Measurements from ENCODE around the gene RAB11A. TPM values are rescaled to one million over a fixed set of nuclear protein-coding genes. Genes with fewer than 3 reads are reported as not detected.

Gene RAB11A
- total RNA-seq, 2 donors from 2014 or later: 122 to 183 TPM

- no peak overlapping the region for H3K27ac ChIP-seq
- no peak overlapping the region for H3K4me3 ChIP-seq
- H3K9me3 ChIP-seq: no peaks in the 10 kb centered on the region
- peaks cover 6% of the 10 kb centered on the region for H3K36me3 ChIP-seq
- TF ChIP-seq CTCF (IDR thresholded peaks at IDR 0.05): no peak
- H3K27me3 ChIP-seq: no peaks in the 10 kb centered on the region
- DNase-seq (ENCODE audit: low spot score): peak; percentile 38
- peaks cover 0 to 12% of the 10 kb centered on the region in 2 donors for H3K4me1 ChIP-seq
These were observed 42.9 kb downstream of the RAB11A start for GRCh38 chr15:65912235-65912634.

- peaks cover 0 to 14% of the 10 kb centered on the region in 2 donors for H3K4me1 ChIP-seq
- no peaks in the 10 kb centered on the region for H3K9me3 ChIP-seq
- no peaks in the 10 kb centered on the region for H3K27me3 ChIP-seq
- H3K4me3 ChIP-seq: no peak overlapping the region
- no peaks in the 10 kb centered on the region for H3K36me3 ChIP-seq
- DNase-seq (ENCODE audit: low spot score): no peak
- TF ChIP-seq CTCF (IDR thresholded peaks at IDR 0.05): no peak
- no peak overlapping the region for H3K27ac ChIP-seq
These were observed 44.4 kb downstream of the RAB11A start for GRCh38 chr15:65913631-65914199.

GRCh38 chr15:65914386-65914785 lies 45.1 kb downstream of the RAB11A start:
- no peak for TF ChIP-seq CTCF (IDR thresholded peaks at IDR 0.05)
- H3K4me1 ChIP-seq: peaks cover 0 to 14% of the 10 kb centered on the region in 2 donors
- no peak overlapping the region for H3K27ac ChIP-seq
- H3K4me3 ChIP-seq: no peak overlapping the region
- no peaks in the 10 kb centered on the region for H3K36me3 ChIP-seq
- no peak for DNase-seq (ENCODE audit: low spot score)
- H3K27me3 ChIP-seq: no peaks in the 10 kb centered on the region
- H3K9me3 ChIP-seq: no peaks in the 10 kb centered on the region

- no peaks in the 10 kb centered on the region for H3K36me3 ChIP-seq
- H3K27ac ChIP-seq: no peak overlapping the region
- H3K4me1 ChIP-seq: peaks cover 0 to 14% of the 10 kb centered on the region in 2 donors
- no peak overlapping the region for H3K4me3 ChIP-seq
- H3K27me3 ChIP-seq: no peaks in the 10 kb centered on the region
- no peak for TF ChIP-seq CTCF (IDR thresholded peaks at IDR 0.05)
- H3K9me3 ChIP-seq: no peaks in the 10 kb centered on the region
- DNase-seq (ENCODE audit: low spot score): no peak
These were observed 46.0 kb downstream of the RAB11A start for GRCh38 chr15:65914981-65915925.

GRCh38 chr15:65916041-65916663 lies 46.9 kb downstream of the RAB11A start:
- Histone ChIP-seq H3K27me3 (no peaks in the 10 kb centered on the region), H3K9me3 (no peaks in the 10 kb centered on the region), H3K36me3 (no peaks in the 10 kb centered on the region), H3K4me3 (no peak overlapping the region), H3K27ac (no peak overlapping the region), H3K4me1 (peaks cover 0 to 14% of the 10 kb centered on the region in 2 donors)
- DNase-seq (ENCODE audit: low spot score): no peak
- TF ChIP-seq CTCF (IDR thresholded peaks at IDR 0.05): no peak

Measured in right atrium auricular region (tissue), 2 donors.